VCaP (cell line): Measurements from ENCODE around the gene FCMR.

Experiments used
- H3K27ac ChIP-seq: fragments of 450-650 bp; 2 replicates; pipeline ENCODE4 v1.5.1; 2017
- CTCF ChIP-seq: fragments of 450-650 bp; conservative IDR thresholded peaks from 2 replicates; pipeline ENCODE4 v1.5.1; 2017; ENCODE audit warnings: mild to moderate bottlenecking, moderate library complexity

The FCMR gene

DNA sequence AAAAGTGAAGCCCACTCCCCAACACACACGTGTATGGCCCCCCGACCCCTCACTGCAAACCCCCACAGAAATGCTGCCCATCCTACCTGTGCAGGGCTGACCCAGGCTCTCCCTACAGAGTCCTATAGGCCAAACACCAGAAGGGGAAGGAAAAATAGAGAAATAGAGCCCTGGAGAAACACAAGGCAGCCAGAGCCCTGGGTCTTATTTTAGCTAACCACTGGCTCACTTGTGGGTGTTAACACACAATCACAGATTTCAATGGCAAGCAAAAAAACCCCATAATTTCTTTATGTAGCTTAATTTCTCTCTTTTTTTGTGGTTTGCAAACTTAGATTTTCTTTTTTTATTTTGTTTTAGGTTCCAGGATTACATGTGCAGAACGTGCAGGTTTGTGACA, 25.5 kb upstream of the FCMR start:
- no peak overlapping the region for H3K27ac ChIP-seq
- TF ChIP-seq CTCF, result no peak

- no peak within 1 kb of the TSS for H3K27ac ChIP-seq
- TF ChIP-seq CTCF, result no peak
These were observed 24.5 kb upstream of the FCMR start, which contains the start of gene PIGR for GRCh38 chr1:206946261-206946660. PIGR (minus strand) TSS chr1:206946466; CDS start chr1:206940531, 5,935 bp downstream.

GRCh38 chr1:206945779-206946178, 24.0 kb upstream of the FCMR start:
- no peak overlapping the region for H3K27ac ChIP-seq
- TF ChIP-seq CTCF, result no peak

GRCh38 chr1:206944703-206945102, 23.0 kb upstream of the FCMR start:
- no peak overlapping the region for H3K27ac ChIP-seq
- TF ChIP-seq CTCF, result no peak

DNA sequence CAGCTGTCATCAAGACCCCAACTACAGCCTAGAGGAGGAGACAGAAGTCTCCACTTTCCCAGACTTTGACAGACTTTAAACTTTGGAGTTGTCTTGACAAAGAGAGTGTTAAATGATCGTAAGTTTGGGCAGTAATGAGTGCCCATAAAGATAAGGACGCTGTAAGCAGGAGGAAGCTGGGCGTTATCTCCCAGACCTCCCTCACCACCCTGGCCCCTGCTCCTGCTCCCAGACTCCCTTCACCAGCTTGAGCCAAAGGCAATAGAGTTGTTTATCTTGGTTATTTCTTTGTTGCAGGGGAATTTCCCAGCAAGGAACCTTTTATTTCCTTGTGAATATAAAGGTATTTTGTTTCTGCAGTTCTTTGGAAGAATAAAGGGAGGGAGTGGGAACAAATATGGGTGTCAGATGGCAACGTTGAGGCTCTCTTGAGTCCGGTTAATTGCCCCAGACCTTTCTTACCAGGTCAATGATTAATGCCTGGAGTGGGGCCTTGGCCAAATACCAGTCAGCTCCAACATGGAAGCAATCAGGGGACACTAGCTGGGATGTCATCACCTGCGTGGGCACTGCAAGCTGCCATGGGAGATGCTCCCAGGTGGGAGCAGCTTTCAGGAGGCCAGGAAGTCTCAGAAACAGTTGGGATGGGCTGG, 20.2 kb upstream of the FCMR start:
- peak overlapping the region; percentile 34 for H3K27ac ChIP-seq
- no peak for TF ChIP-seq CTCF

GRCh38 chr1:206940588-206940936, 18.8 kb upstream of the FCMR start:
- no peak overlapping the region for H3K27ac ChIP-seq
- no peak for TF ChIP-seq CTCF

GRCh38 chr1:206939841-206940587, 18.3 kb upstream of the FCMR start:
- TF ChIP-seq CTCF, result no peak
- no peak overlapping the region for H3K27ac ChIP-seq
